H1 (cell line): ENCODE measurements around the gene PATJ. TPM values are rescaled to one million over a fixed set of nuclear protein-coding genes. Genes with fewer than 3 reads are reported as not detected.

Experiments
- CTCF ChIA-PET: fragments of 300-600 bp; sonication (Branson Sonifier 250); formaldehyde crosslinking; loops from one replicate; lab custom pipeline; 2021; ENCODE audit not compliant: partially characterized antibody; lab: Charles Lee
- POLR2A ChIA-PET: fragments of 300-600 bp; sonication (Branson Sonifier 250); formaldehyde crosslinking; loops from one replicate; lab custom pipeline; 2021; ENCODE audit warnings: inconsistent platforms; ENCODE audit not compliant: partially characterized antibody; lab: Charles Lee
- DNase-seq, 2 experiments: peaks; one replicate each; pipeline versions ENCODE4 v3.0.0 to v3.0.0-alpha.2; 2010 to 2022; ENCODE audit warnings: low spot score in 2 of 2, low read depth in 1 of 2, mixed read lengths in 1 of 2
- FAIRE-seq: peaks from 2 replicates; lab custom pipeline; 2011; peaks lifted over from hg19 to GRCh38; lab: Jason Lieb, UNC
- H2AFZ ChIP-seq: 2 replicates; pipeline ENCODE4 v1.8.1; 2012; ENCODE audit warnings: low read length, inconsistent platforms
- H2AK5ac ChIP-seq: 2 replicates; pipeline ENCODE4 v1.6.1; 2013; ENCODE audit warnings: low read depth, low read length
- H2BK120ac ChIP-seq: replicated peaks from 2 replicates; pipeline ENCODE3; 2013; ENCODE audit warnings: low read depth, low read length, inconsistent platforms
- H2BK12ac ChIP-seq: 2 replicates; pipeline ENCODE4 v1.6.1; 2013; ENCODE audit warnings: low read depth, low read length
- H2BK15ac ChIP-seq: 2 replicates; pipeline ENCODE4 v1.6.1; 2013; ENCODE audit warnings: low read length
- H2BK20ac ChIP-seq: 2 replicates; pipeline ENCODE4 v1.6.1; 2013; ENCODE audit warnings: low read length
- H2BK5ac ChIP-seq: 2 replicates; pipeline ENCODE4 v1.6.1; 2013; ENCODE audit warnings: low read depth, low read length
- H3K14ac ChIP-seq: 2 replicates; pipeline ENCODE4 v1.6.1; 2013; ENCODE audit warnings: inconsistent platforms; ENCODE audit not compliant: insufficient read length
- H3K18ac ChIP-seq: 2 replicates; pipeline ENCODE4 v1.6.1; 2013; ENCODE audit warnings: low read length; ENCODE audit errors: extremely low read depth
- H3K23ac ChIP-seq: 2 replicates; pipeline ENCODE4 v1.6.1; 2013; ENCODE audit warnings: inconsistent platforms; ENCODE audit not compliant: insufficient read length
- H3K23me2 ChIP-seq: 2 replicates; pipeline ENCODE4 v1.6.1; 2013; ENCODE audit warnings: low read depth, low read length
- H3K27ac ChIP-seq: 2 replicates; pipeline ENCODE4 v1.6.1; 2011; ENCODE audit warnings: low read depth, low read length, inconsistent platforms
- H3K27me3 ChIP-seq, 4 experiments: replicated peaks in 1 of 4; 1 replicate in 1 of 4; 2 replicates in 3 of 4; pipeline versions ENCODE4 v1.6.1 to v1.8.1; 2011 to 2013; ENCODE audit warnings: low read length in 3 of 4, mild to moderate bottlenecking in 3 of 4, inconsistent platforms in 2 of 4, mixed read lengths in 2 of 4, moderate library complexity in 1 of 4; ENCODE audit not compliant: control insufficient read depth in 3 of 4, insufficient read depth in 3 of 4; ENCODE audit errors: extremely low read depth in 1 of 4
- H3K36me3 ChIP-seq, 4 experiments: 2 replicates each; pipeline versions ENCODE4 v1.6.1 to v1.8.1; 2011 to 2013; ENCODE audit warnings: mild to moderate bottlenecking in 4 of 4, low read length in 3 of 4, moderate library complexity in 2 of 4, control low read depth in 1 of 4, inconsistent platforms in 1 of 4; ENCODE audit not compliant: insufficient read depth in 4 of 4, control insufficient read depth in 2 of 4
- H3K4ac ChIP-seq: replicated peaks from 2 replicates; pipeline ENCODE3; 2013; ENCODE audit warnings: low read length, low read depth, mixed read lengths, inconsistent platforms; ENCODE audit not compliant: insufficient read length
- H3K4me1 ChIP-seq, 4 experiments: replicated peaks in 1 of 4; 1 replicate in 1 of 4; 2 replicates in 3 of 4; pipeline versions ENCODE4 v1.6.1 to v1.8.1; 2011 to 2013; ENCODE audit warnings: low read length in 3 of 4, inconsistent platforms in 2 of 4, mixed read lengths in 1 of 4; ENCODE audit not compliant: insufficient read depth in 4 of 4, control insufficient read depth in 3 of 4
- H3K4me2 ChIP-seq, 2 experiments: 2 replicates each; pipeline versions ENCODE4 v1.6.1 to v1.8.1; 2011 to 2013; ENCODE audit warnings: low read depth in 2 of 2, low read length in 2 of 2, control low read depth in 1 of 2, inconsistent platforms in 1 of 2, mild to moderate bottlenecking in 1 of 2; ENCODE audit not compliant: insufficient read depth in 1 of 2
- H3K4me3 ChIP-seq, 4 experiments: fragments of 200-600, 300-600 bp in 1 of 4; sonication (generic), shearing (Covaris generic), sonication (Bioruptor Twin) in 1 of 4; 2 replicates each; pipeline versions ENCODE4 v1.5.1 to v1.8.1; 2011 to 2016; ENCODE audit warnings: low read length in 4 of 4, low read depth in 3 of 4, control low read depth in 2 of 4, inconsistent platforms in 2 of 4, mild to moderate bottlenecking in 2 of 4, mixed read lengths in 1 of 4, moderate library complexity in 1 of 4; ENCODE audit not compliant: insufficient read depth in 2 of 4; ENCODE audit errors: extremely low read depth in 1 of 4
- H3K56ac ChIP-seq: replicated peaks from 2 replicates; pipeline ENCODE3; 2013; ENCODE audit warnings: low read depth, mild to moderate bottlenecking, mixed read lengths, low read length, inconsistent platforms; ENCODE audit not compliant: insufficient read length
- H3K79me1 ChIP-seq: 2 replicates; pipeline ENCODE4 v1.6.1; 2013; ENCODE audit warnings: low read depth, low read length, control low read depth
- H3K79me2 ChIP-seq, 2 experiments: 2 replicates each; pipeline versions ENCODE4 v1.6.1 to v1.8.1; 2012 to 2013; ENCODE audit warnings: low read length in 2 of 2, mild to moderate bottlenecking in 2 of 2, inconsistent platforms in 1 of 2; ENCODE audit not compliant: insufficient read depth in 2 of 2, control insufficient read depth in 1 of 2
- H3K9ac ChIP-seq, 4 experiments: replicated peaks in 1 of 4; 1 replicate in 1 of 4; 2 replicates in 3 of 4; pipeline versions ENCODE4 v1.6.1 to v1.8.1; 2011 to 2013; ENCODE audit warnings: low read depth in 3 of 4, low read length in 3 of 4, control low read depth in 2 of 4, mild to moderate bottlenecking in 2 of 4, moderate library complexity in 2 of 4, inconsistent platforms in 1 of 4; ENCODE audit errors: extremely low read depth in 1 of 4
- H3K9me3 ChIP-seq, 2 experiments: 2 replicates each; pipeline versions ENCODE4 v1.6.1 to v1.8.1; 2012 to 2013; ENCODE audit warnings: mild to moderate bottlenecking in 2 of 2, moderate library complexity in 2 of 2, control low read depth in 1 of 2, inconsistent platforms in 1 of 2, low read depth in 1 of 2, low read length in 1 of 2, mixed read lengths in 1 of 2; ENCODE audit not compliant: insufficient read depth in 2 of 2
- H4K20me1 ChIP-seq, 2 experiments: replicated peaks in 1 of 2; 2 replicates each; pipeline versions ENCODE3 to v1.8.1; 2011 to 2013; ENCODE audit warnings: inconsistent platforms in 2 of 2, low read length in 2 of 2, mild to moderate bottlenecking in 1 of 2; ENCODE audit not compliant: insufficient read depth in 2 of 2, control insufficient read depth in 1 of 2
- H4K5ac ChIP-seq: 2 replicates; pipeline ENCODE4 v1.6.1; 2013; ENCODE audit warnings: low read length, low read depth, mixed read lengths, inconsistent platforms; ENCODE audit not compliant: insufficient read length
- H4K8ac ChIP-seq: 2 replicates; pipeline ENCODE4 v1.8.0; 2013; ENCODE audit warnings: mild to moderate bottlenecking, moderate library complexity, low read length, inconsistent platforms; ENCODE audit not compliant: insufficient read depth; ENCODE audit errors: extremely low read depth
- H4K91ac ChIP-seq: replicated peaks from 2 replicates; pipeline ENCODE3; 2013; ENCODE audit warnings: low read length, mixed read lengths, inconsistent platforms; ENCODE audit not compliant: insufficient read length
- CTBP2 ChIP-seq: IDR thresholded peaks from 2 replicates; pipeline ENCODE4 v1.7.0; 2011; ENCODE audit warnings: borderline replicate concordance, mild to moderate bottlenecking, moderate library complexity, mixed read lengths, low read length; ENCODE audit not compliant: insufficient read depth, insufficient read length
- E2F6 ChIP-seq: IDR thresholded peaks from 2 replicates; pipeline ENCODE4 v1.6.1; 2012; ENCODE audit warnings: inconsistent platforms
- EP300 ChIP-seq, 2 experiments: IDR thresholded peaks; 1 replicate in 1 of 2; 2 replicates in 1 of 2; pipeline ENCODE4 v1.6.1; 2011 to 2012; ENCODE audit warnings: low read depth in 2 of 2, low read length in 2 of 2, mild to moderate bottlenecking in 2 of 2, borderline replicate concordance in 1 of 2, inconsistent platforms in 1 of 2, moderate library complexity in 1 of 2
- HDAC2 ChIP-seq, 2 experiments: fragments of 300-600 bp in 1 of 2; sonication (generic) in 1 of 2; IDR thresholded peaks; 2 replicates each; pipeline ENCODE4 v1.6.1; 2011 to 2012; ENCODE audit warnings: low read depth in 2 of 2, low read length in 2 of 2, mild to moderate bottlenecking in 2 of 2, moderate library complexity in 2 of 2, borderline replicate concordance in 1 of 2, inconsistent platforms in 1 of 2
- MAX ChIP-seq: IDR thresholded peaks from 2 replicates; pipeline ENCODE4 v1.6.1; 2012; ENCODE audit warnings: inconsistent platforms
- NANOG ChIP-seq: IDR thresholded peaks from 2 replicates; pipeline ENCODE4 v1.6.1; 2011; ENCODE audit warnings: low read length, low read depth, mild to moderate bottlenecking, inconsistent platforms; ENCODE audit not compliant: insufficient read depth, poor library complexity, severe bottlenecking
- SIN3A ChIP-seq, 2 experiments: IDR thresholded peaks in 1 of 2; conservative IDR thresholded peaks in 1 of 2; 2 replicates each; pipeline ENCODE4 v1.6.1; 2011 to 2012; ENCODE audit warnings: low read length in 2 of 2, improper control_type of control experiment in 1 of 2, low read depth in 1 of 2, mild to moderate bottlenecking in 1 of 2
- SIRT6 ChIP-seq: IDR thresholded peaks from one replicate; pipeline ENCODE4 v1.7.1; 2012; ENCODE audit warnings: low read length, inconsistent platforms
- TCF12 ChIP-seq: IDR thresholded peaks from 2 replicates; pipeline ENCODE4 v1.6.1; 2011; ENCODE audit warnings: low read depth, mild to moderate bottlenecking, low read length
- TEAD4 ChIP-seq: IDR thresholded peaks from 2 replicates; pipeline ENCODE4 v1.6.1; 2012; ENCODE audit warnings: low read depth, low read length, inconsistent platforms, mixed read lengths
- USF2 ChIP-seq: IDR thresholded peaks from 2 replicates; pipeline ENCODE4 v1.6.1; 2011; ENCODE audit warnings: low read length, improper control_type of control experiment
- polyA plus RNA-seq, 7 experiments: library from polyadenylated mRNA; depleted of rRNA in 3 of 7; stranded (reverse) in 5 of 7; unstranded in 2 of 7; fragments of >200 nt in 5 of 7; fragments of 200-250 nt in 2 of 7; gene quantifications; 1 replicate in 5 of 7; 2 replicates in 1 of 7; 4 replicates in 1 of 7; pipeline versions ENCODE4 v1.2.1 to v1.2.3, GENCODE V29; 2011 to 2013; ENCODE audit warnings: missing spikeins in 2 of 7, mixed read lengths in 2 of 7
- total RNA-seq: library from RNA; stranded (reverse); fragmentation: NEBNext Ultra II Directional; extraction: Animal tissue kit (Norgen Biotek cat#: 25700); gene quantifications from 2 replicates; pipeline ENCODE4 v1.2.1, GENCODE V29; 2021

PATJ gene
- total and polyA plus RNA-seq, 2 of the 8 experiments (the other 6 are each of a cell fraction or from before 2014, with no cell fraction given), result 8.2 to 55.6 TPM

- H3K27ac ChIP-seq, result no peak overlapping the region
- H2BK20ac ChIP-seq, result no peak overlapping the region
- H3K36me3 ChIP-seq, result peaks cover 0 to 12% (median 3%) of the 10 kb centered on the region in 4 experiments; a peak in 4 of 8 replicates
- H3K23me2 ChIP-seq, result no peaks in the 10 kb centered on the region
- H3K4me3 ChIP-seq, result no peak overlapping the region
- no peak overlapping the region for H4K8ac ChIP-seq
- H3K27me3 ChIP-seq, result no peaks in the 10 kb centered on the region
- H3K18ac ChIP-seq, result no peak overlapping the region
- no peak for FAIRE-seq
- no peak overlapping the region for H2BK5ac ChIP-seq
- peaks cover 0 to 1% of the 10 kb centered on the region in 2 experiments for H4K20me1 ChIP-seq
- H2BK15ac ChIP-seq, result no peak overlapping the region
- H3K14ac ChIP-seq, result no peak overlapping the region
- no peak overlapping the region for H2BK12ac ChIP-seq
- DNase-seq, result no peak
- H3K4me2 ChIP-seq, result no peak overlapping the region
- H3K4me1 ChIP-seq, result no peaks in the 10 kb centered on the region
- H3K4ac ChIP-seq, result no peak overlapping the region
- no peak overlapping the region for H4K5ac ChIP-seq
- H3K79me1 ChIP-seq, result no peaks in the 10 kb centered on the region
- no peak overlapping the region for H2AFZ ChIP-seq
- H2AK5ac ChIP-seq, result no peak overlapping the region
- H3K56ac ChIP-seq, result no peak overlapping the region
- no peaks in the 10 kb centered on the region for H3K79me2 ChIP-seq
- ChIA-PET CTCF (interaction anchor here (1.2 to 1.4 kb wide), 2 partner anchors 11 to 190 kb away, joined by 4 read pairs; no protein-coding TSS in a partner anchor), POLR2A (interaction anchor here (0.9 kb wide), 1 partner anchor 10 kb away, joined by 4 read pairs; no protein-coding TSS in a partner anchor)
- no peak overlapping the region for H2BK120ac ChIP-seq
- no peak overlapping the region for H3K9ac ChIP-seq
- H3K9me3 ChIP-seq, result peaks cover 3 to 5% of the 10 kb centered on the region in 2 experiments; a peak in 2 of 4 replicates
- H3K23ac ChIP-seq, result no peak overlapping the region
- H4K91ac ChIP-seq, result no peak overlapping the region
- TF ChIP-seq SIRT6 (no peak), USF2 (no peak), E2F6 (no peak), EP300 (IDR thresholded peaks at IDR 0.05; ENCODE audit: borderline replicate concordance in 1 of 2, low read depth in 2 of 2, low read length in 2 of 2) (no peak), NANOG (no peak), HDAC2 (IDR thresholded peaks at IDR 0.05; ENCODE audit: borderline replicate concordance in 1 of 2, low read depth in 2 of 2, low read length in 2 of 2) (no peak), MAX (no peak), TEAD4 (no peak), TCF12 (no peak), SIN3A (conservative IDR thresholded peaks at IDR 0.05 in 1 of 2, IDR thresholded peaks at IDR 0.05 in 1 of 2; ENCODE audit: low read depth in 1 of 2, low read length in 2 of 2) (no peak), CTBP2 (no peak)
These were observed 199.5 kb downstream of the PATJ start for GRCh38 chr1:61941794-61942193.
